ENCODE measurements around the gene ARPIN.
"Not testable (repeated sequence)": the region's sequence is repeated elsewhere in the genome, so short reads cannot be mapped to it uniquely, and the experiment has no call there.

ARPIN gene

GRCh38 chr15:89912674-89913396 is at the start of gene ARPIN:
Gene ARPIN, minus strand, starts transcription at chr15:89912952. Its CDS starts 117 bp downstream, at chr15:89912835.
- no peak for DNase-seq

- DNase-seq, result no peak
These were observed 45.5 kb upstream of the ARPIN start for GRCh38 chr15:89958107-89958805.

GRCh38 chr15:89955449-89955998 is 42.8 kb upstream of the ARPIN start:
- DNase-seq, result not testable (repeated sequence)

GRCh38 chr15:89954541-89954940 is 41.8 kb upstream of the ARPIN start:
- DNase-seq, result no peak

- DNase-seq, result no peak
These were observed 36.0 kb upstream of the ARPIN start for GRCh38 chr15:89948796-89949195.

- no peak for DNase-seq
These were observed 34.6 kb upstream of the ARPIN start for GRCh38 chr15:89947385-89947784.

- DNase-seq, result no peak
These were observed 34.0 kb upstream of the ARPIN start for GRCh38 chr15:89946681-89947299.

GRCh38 chr15:89943721-89944120 is 31.0 kb upstream of the ARPIN start:
- DNase-seq, result not testable (repeated sequence)

GRCh38 chr15:89939910-89940309 is 27.2 kb upstream of the ARPIN start:
- DNase-seq, result no peak

GRCh38 chr15:89939377-89939776 is 26.6 kb upstream of the ARPIN start:
- not testable (repeated sequence) for DNase-seq

- DNase-seq, result peak in 1 of 2 donors; percentile 17
These were observed 24.9 kb upstream of the ARPIN start for GRCh38 chr15:89937365-89938350.

GRCh38 chr15:89936786-89937265 is 24.1 kb upstream of the ARPIN start:
- DNase-seq, result no peak

GRCh38 chr15:89936051-89936785 is 23.5 kb upstream of the ARPIN start:
- DNase-seq, result peak in 1 of 2 donors; percentile 25

- DNase-seq, result no peak
These were observed 20.1 kb upstream of the ARPIN start for GRCh38 chr15:89932880-89933279.

GRCh38 chr15:89928421-89928820 is 15.7 kb upstream of the ARPIN start:
- DNase-seq, result no peak

- DNase-seq, result no peak
These were observed 13.4 kb upstream of the ARPIN start for GRCh38 chr15:89926158-89926557.

GRCh38 chr15:89917442-89918101 is 4.8 kb upstream of the ARPIN start:
- DNase-seq, result no peak

GRCh38 chr15:89916660-89917059 is 3.9 kb upstream of the ARPIN start:
- DNase-seq, result no peak

- DNase-seq, result no peak
These were observed 543 bp downstream of the ARPIN start for GRCh38 chr15:89912145-89912673.

GRCh38 chr15:89910891-89911626 is 1.7 kb downstream of the ARPIN start:
- no peak for DNase-seq
